Activated naive CD4-positive, alpha-beta T cell (primary cell): Measurements from ENCODE around the gene ADRA2B.

Experiments used
- DNase-seq, 4 experiments: peaks; one replicate each; lab custom pipeline; 2025; lab: John Stamatoyannopoulos, UW

The ADRA2B gene

GRCh38 chr2:96105994-96106715 lies 10.2 kb downstream of the ADRA2B start:
- DNase-seq: no peak

- no peak for DNase-seq
These were observed 11.0 kb downstream of the ADRA2B start for GRCh38 chr2:96105152-96105915.

GRCh38 chr2:96104487-96104861 lies 11.9 kb downstream of the ADRA2B start:
- DNase-seq: no peak

GRCh38 chr2:96103761-96104486 lies 12.4 kb downstream of the ADRA2B start:
- no peak for DNase-seq

GRCh38 chr2:96103187-96103601 lies 13.2 kb downstream of the ADRA2B start:
- DNase-seq: no peak

- DNase-seq: no peak
These were observed 13.7 kb downstream of the ADRA2B start for GRCh38 chr2:96102596-96103186.

GRCh38 chr2:96100893-96101304 lies 15.5 kb downstream of the ADRA2B start:
- DNase-seq: no peak

GRCh38 chr2:96099861-96100798 lies 16.2 kb downstream of the ADRA2B start:
- no peak for DNase-seq

GRCh38 chr2:96098900-96099590 lies 17.3 kb downstream of the ADRA2B start:
- no peak for DNase-seq

GRCh38 chr2:96097951-96098823 lies 18.2 kb downstream of the ADRA2B start:
- DNase-seq: no peak

GRCh38 chr2:96097441-96097840 lies 18.9 kb downstream of the ADRA2B start:
- no peak for DNase-seq

- no peak for DNase-seq
These were observed 21.2 kb downstream of the ADRA2B start for GRCh38 chr2:96095116-96095636.

- no peak for DNase-seq
These were observed 22.8 kb downstream of the ADRA2B start for GRCh38 chr2:96093528-96093927.

GRCh38 chr2:96092951-96093350 lies 23.4 kb downstream of the ADRA2B start:
- no peak for DNase-seq

GRCh38 chr2:96092573-96092877 lies 23.8 kb downstream of the ADRA2B start:
- no peak for DNase-seq

GRCh38 chr2:96091711-96092572 lies 24.4 kb downstream of the ADRA2B start:
- no peak for DNase-seq

GRCh38 chr2:96091141-96091710 lies 25.1 kb downstream of the ADRA2B start:
- no peak for DNase-seq

GRCh38 chr2:96090196-96090926 lies 26.0 kb downstream of the ADRA2B start:
- no peak for DNase-seq
